Keratinocyte (primary cell): ENCODE measurements around the gene GPR42.

Source experiments
- EZH2 ChIP-seq: IDR thresholded peaks from one replicate; pipeline ENCODE4 v1.6.1; 2012; ENCODE audit warnings: inconsistent platforms, mild to moderate bottlenecking, low read length, moderate library complexity
- TF ChIP-seq, protein P1 (sequence below), 3 experiments: IDR thresholded peaks in 1 of 3; conservative IDR thresholded peaks in 1 of 3; optimal IDR thresholded peaks in 1 of 3; 2 replicates in 2 of 3; 3 replicates in 1 of 3; pipeline versions ENCODE3 to v1.5.1; 2011; ENCODE audit warnings: low read length in 3 of 3, mild to moderate bottlenecking in 3 of 3, moderate library complexity in 2 of 3, control low read depth in 1 of 3, inconsistent platforms in 1 of 3; ENCODE audit not compliant: insufficient read depth in 2 of 3; ENCODE audit errors: extremely low read depth in 1 of 3

DNA sequence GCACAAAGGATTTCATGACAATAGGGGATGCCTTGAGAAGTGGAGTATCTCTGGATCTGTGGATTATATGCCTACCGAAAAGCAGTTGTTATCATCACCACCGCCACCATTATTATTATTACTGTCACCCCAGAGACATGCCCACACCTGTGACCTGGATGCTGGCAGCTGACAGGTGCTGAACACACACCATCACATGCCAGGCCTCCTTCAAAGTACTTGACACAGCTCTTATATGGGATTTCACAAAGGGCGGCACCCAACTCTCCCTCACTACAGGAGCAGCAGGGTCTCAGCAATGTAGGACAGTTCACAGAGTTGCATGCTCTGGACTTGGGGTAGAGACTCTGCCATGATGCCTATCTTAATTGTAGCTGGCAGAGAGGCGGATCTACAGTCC lies 5.6 kb upstream of the GPR42 start:
- TF ChIP-seq, protein P1, sequence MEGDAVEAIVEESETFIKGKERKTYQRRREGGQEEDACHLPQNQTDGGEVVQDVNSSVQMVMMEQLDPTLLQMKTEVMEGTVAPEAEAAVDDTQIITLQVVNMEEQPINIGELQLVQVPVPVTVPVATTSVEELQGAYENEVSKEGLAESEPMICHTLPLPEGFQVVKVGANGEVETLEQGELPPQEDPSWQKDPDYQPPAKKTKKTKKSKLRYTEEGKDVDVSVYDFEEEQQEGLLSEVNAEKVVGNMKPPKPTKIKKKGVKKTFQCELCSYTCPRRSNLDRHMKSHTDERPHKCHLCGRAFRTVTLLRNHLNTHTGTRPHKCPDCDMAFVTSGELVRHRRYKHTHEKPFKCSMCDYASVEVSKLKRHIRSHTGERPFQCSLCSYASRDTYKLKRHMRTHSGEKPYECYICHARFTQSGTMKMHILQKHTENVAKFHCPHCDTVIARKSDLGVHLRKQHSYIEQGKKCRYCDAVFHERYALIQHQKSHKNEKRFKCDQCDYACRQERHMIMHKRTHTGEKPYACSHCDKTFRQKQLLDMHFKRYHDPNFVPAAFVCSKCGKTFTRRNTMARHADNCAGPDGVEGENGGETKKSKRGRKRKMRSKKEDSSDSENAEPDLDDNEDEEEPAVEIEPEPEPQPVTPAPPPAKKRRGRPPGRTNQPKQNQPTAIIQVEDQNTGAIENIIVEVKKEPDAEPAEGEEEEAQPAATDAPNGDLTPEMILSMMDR (optimal IDR thresholded peaks at IDR 0.05 in 1 of 3, IDR thresholded peaks at IDR 0.05 in 1 of 3, conservative IDR thresholded peaks at IDR 0.05 in 1 of 3; ENCODE audit: extremely low read depth in 1 of 3, insufficient read depth in 2 of 3, low read length in 3 of 3) = no peak
- TF ChIP-seq EZH2 = no peak
